ENCODE results near the gene SRSF1.

SRSF1 gene

DNA sequence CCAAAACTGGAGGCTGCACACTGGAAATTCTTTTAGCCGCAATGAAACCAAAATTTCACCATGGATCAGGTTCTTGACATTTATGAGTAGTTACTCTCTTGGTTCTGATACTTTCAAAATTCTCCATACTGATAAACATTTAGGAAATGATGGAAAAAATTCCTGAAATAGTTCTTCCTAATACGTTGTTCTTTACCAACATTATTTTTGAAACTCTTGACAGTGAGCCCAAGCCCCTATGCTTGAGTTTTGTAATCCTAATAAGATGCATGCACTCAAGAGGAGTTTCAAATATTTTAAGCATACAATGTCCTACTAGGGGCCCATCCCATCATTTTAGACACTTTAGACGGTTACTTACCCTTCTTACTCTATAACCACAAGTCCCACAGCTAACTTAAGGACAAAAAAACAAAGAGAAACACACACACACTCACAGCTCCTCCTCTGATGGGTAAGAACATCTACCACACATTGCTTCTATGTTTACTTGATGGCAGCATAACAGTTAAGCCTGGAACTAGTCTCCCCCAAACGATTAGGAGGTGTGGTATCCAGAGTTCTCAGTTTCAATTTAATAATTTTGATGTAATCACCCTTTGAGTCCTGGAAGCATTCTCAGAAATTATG is 22.7 kb downstream of the SRSF1 start:
- TF ChIP-seq, protein P1, sequence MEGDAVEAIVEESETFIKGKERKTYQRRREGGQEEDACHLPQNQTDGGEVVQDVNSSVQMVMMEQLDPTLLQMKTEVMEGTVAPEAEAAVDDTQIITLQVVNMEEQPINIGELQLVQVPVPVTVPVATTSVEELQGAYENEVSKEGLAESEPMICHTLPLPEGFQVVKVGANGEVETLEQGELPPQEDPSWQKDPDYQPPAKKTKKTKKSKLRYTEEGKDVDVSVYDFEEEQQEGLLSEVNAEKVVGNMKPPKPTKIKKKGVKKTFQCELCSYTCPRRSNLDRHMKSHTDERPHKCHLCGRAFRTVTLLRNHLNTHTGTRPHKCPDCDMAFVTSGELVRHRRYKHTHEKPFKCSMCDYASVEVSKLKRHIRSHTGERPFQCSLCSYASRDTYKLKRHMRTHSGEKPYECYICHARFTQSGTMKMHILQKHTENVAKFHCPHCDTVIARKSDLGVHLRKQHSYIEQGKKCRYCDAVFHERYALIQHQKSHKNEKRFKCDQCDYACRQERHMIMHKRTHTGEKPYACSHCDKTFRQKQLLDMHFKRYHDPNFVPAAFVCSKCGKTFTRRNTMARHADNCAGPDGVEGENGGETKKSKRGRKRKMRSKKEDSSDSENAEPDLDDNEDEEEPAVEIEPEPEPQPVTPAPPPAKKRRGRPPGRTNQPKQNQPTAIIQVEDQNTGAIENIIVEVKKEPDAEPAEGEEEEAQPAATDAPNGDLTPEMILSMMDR (IDR thresholded peaks at IDR 0.05) = no peak

DNA sequence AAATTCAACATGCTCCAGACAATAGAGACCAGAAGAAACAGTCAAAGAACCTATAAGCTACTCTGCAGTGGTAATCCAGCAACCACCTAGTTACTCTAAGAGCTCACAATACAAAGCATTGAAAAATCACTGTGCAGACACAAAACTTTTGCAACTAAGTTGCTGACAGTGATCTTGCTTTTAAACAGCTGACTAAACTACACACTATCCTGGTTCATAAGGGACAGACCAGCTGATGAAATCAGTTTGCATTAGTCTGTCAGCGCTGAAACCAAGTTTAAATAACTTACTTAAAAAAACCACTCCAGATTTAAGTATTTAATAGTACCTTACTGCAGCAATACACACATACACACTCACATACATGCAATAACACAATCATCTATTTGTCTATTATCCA is 23.6 kb downstream of the SRSF1 start:
- TF ChIP-seq, protein P1 (IDR thresholded peaks at IDR 0.05) = no peak

GRCh38 chr17:57982452-57983170 is 24.4 kb downstream of the SRSF1 start:
- TF ChIP-seq, protein P1 (IDR thresholded peaks at IDR 0.05) = no peak

DNA sequence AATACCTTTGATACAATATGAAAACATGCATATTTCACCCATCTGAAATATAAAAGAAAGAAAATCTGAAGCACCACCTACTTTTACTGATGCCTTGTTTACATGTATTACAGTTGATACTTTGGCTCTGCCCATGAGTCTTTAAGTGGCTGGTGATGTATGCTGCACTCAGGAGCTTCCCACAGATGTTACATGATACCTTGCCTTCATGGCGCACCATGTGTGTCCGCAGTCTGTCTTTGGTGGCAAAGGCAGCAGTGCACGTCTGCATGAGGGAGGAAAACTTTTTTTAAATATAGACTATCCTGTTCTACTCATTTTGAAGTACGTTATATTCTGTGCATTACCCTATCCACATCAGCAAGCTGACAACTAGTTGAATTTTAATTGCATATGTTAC is 26.5 kb downstream of the SRSF1 start:
- TF ChIP-seq, protein P1 (IDR thresholded peaks at IDR 0.05) = no peak

GRCh38 chr17:57979076-57979475 is 28.0 kb downstream of the SRSF1 start:
- TF ChIP-seq, protein P1 (IDR thresholded peaks at IDR 0.05) = no peak

- TF ChIP-seq, protein P1 (IDR thresholded peaks at IDR 0.05) = no peak
Measured at GRCh38 chr17:57976594-57976993, 30.5 kb downstream of the SRSF1 start.

GRCh38 chr17:57975044-57975443 is 32.0 kb downstream of the SRSF1 start:
- TF ChIP-seq, protein P1 (IDR thresholded peaks at IDR 0.05) = no peak

Measured in LNCAP (cell line).